Body of pancreas (tissue), 4 donors: ENCODE results near the gene AGMO.

Experiments
- POLR2A ChIP-seq, 3 donors: fragments of 450-650 bp; IDR thresholded peaks; one replicate each; pipeline ENCODE4 v1.6.1; 2016; ENCODE audit warnings: antibody characterized with exemption in 3 of 3, mild to moderate bottlenecking in 2 of 3
- TF ChIP-seq, protein P1 (sequence below), 7 experiments: fragments of 450-650 bp in 4 of 7; fragments of 200-600 bp in 3 of 7; sonication (generic) in 3 of 7; IDR thresholded peaks; one replicate each; pipeline ENCODE4 v1.5.1; 2016 to 2019; ENCODE audit warnings: antibody characterized with exemption in 7 of 7

DNA sequence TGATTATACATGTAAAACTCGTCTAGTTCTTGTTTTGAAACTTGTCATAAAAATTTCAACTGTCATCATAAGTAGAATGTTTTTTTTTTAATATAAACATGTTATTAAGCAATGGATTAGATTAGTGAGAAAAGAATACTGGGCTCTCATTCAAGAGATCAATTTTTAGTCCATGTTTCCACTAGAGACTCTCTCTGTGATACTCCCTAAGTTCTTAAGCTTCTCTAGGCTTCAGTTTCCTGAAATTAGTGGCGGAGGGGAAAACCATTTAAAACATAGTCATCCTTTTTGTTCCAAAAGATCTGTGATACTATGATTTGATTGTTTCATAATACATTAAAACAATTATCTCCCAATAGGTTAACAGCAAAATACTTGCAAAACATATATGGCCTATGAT lies 142.2 kb downstream of the AGMO start:
- TF ChIP-seq, protein P1, sequence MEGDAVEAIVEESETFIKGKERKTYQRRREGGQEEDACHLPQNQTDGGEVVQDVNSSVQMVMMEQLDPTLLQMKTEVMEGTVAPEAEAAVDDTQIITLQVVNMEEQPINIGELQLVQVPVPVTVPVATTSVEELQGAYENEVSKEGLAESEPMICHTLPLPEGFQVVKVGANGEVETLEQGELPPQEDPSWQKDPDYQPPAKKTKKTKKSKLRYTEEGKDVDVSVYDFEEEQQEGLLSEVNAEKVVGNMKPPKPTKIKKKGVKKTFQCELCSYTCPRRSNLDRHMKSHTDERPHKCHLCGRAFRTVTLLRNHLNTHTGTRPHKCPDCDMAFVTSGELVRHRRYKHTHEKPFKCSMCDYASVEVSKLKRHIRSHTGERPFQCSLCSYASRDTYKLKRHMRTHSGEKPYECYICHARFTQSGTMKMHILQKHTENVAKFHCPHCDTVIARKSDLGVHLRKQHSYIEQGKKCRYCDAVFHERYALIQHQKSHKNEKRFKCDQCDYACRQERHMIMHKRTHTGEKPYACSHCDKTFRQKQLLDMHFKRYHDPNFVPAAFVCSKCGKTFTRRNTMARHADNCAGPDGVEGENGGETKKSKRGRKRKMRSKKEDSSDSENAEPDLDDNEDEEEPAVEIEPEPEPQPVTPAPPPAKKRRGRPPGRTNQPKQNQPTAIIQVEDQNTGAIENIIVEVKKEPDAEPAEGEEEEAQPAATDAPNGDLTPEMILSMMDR (IDR thresholded peaks at IDR 0.05), result no peak
- TF ChIP-seq POLR2A (IDR thresholded peaks at IDR 0.05), result no peak
